Hepatocyte (in vitro differentiated cells): Measurements from ENCODE around the gene KLK8.

Experiments used
- CTCF ChIP-seq: fragments of 200-600 bp; sonication (generic); IDR thresholded peaks from 2 replicates; pipeline ENCODE4 v1.5.1; 2016; ENCODE audit warnings: antibody characterized with exemption, mild to moderate bottlenecking; ENCODE audit not compliant: poor library complexity
- EZH2 ChIP-seq: fragments of 200-600 bp; sonication (generic); IDR thresholded peaks from 2 replicates; pipeline ENCODE4 v1.6.1; 2016; ENCODE audit warnings: antibody characterized with exemption, mild to moderate bottlenecking, borderline replicate concordance

- no peak for TF ChIP-seq CTCF
- TF ChIP-seq EZH2: no peak
These were observed 37.1 kb downstream of the KLK8 start for GRCh38 chr19:50964266-50964665.
